ENCODE measurements around the gene OIP5. TPM values are rescaled to one million over a fixed set of nuclear protein-coding genes. Genes with fewer than 3 reads are reported as not detected.

The OIP5 gene
- total and polyA plus RNA-seq, 9 of the 15 experiments (the other 6 are each of a cell fraction or from before 2014, with no cell fraction given): 8.3 to 54.8 (median 35.3) TPM

- TF ChIP-seq MCM3 (IDR thresholded peaks at IDR 0.05) (no peak), TSC22D4 (tag; IDR thresholded peaks at IDR 0.05) (no peak), ZNF511 (CRISPR knock-in tag; IDR thresholded peaks at IDR 0.05) (no peak), NEUROD1 (IDR thresholded peaks at IDR 0.05; ENCODE audit: borderline replicate concordance, low read depth, low read length, partially characterized antibody) (no peak), POLR3A (IDR thresholded peaks at IDR 0.05; ENCODE audit: borderline replicate concordance, extremely low read depth, insufficient read depth, insufficient read length) (no peak), FOXM1 (IDR thresholded peaks at IDR 0.05; ENCODE audit: low read depth) (peak; percentile 60; the same call in 1 of the 2 replicates), FOXM1 (CRISPR knock-in tag; IDR thresholded peaks at IDR 0.05; ENCODE audit: low read depth) (no peak), PHTF2 (CRISPR knock-in tag; IDR thresholded peaks at IDR 0.05) (no peak), HDAC6 (IDR thresholded peaks at IDR 0.05; ENCODE audit: low read depth, low read length) (no peak), ATF1 (CRISPR knock-in tag; IDR thresholded peaks at IDR 0.05) (no peak), ATF1 (tag; IDR thresholded peaks at IDR 0.05) (0 out of 2 replicates have a peak, but pooled peaks have one; percentile 21), NFIC (IDR thresholded peaks at IDR 0.05) (peak; percentile 77), HNRNPH1 (optimal IDR thresholded peaks at IDR 0.05; ENCODE audit: low read depth, low read length) (no peak), TRIM25 (IDR thresholded peaks at IDR 0.05; ENCODE audit: borderline replicate concordance) (0 out of 2 replicates have a peak, but pooled peaks have one; percentile 27), IFI16 (CRISPR knock-in tag; IDR thresholded peaks at IDR 0.05) (no peak), ZNF140 (CRISPR knock-in tag; IDR thresholded peaks at IDR 0.05) (no peak), SP1 (CRISPR knock-in tag; IDR thresholded peaks at IDR 0.05) (no peak), CEBPB (tag; IDR thresholded peaks at IDR 0.05) (peak; percentile 49), PATZ1 (CRISPR knock-in tag; IDR thresholded peaks at IDR 0.05; ENCODE audit: borderline replicate concordance) (no peak), HNRNPK (IDR thresholded peaks at IDR 0.05; ENCODE audit: low read depth, low read length, poor library complexity, severe bottlenecking) (no peak), ZBTB34 (CRISPR knock-in tag; IDR thresholded peaks at IDR 0.05) (no peak), SIN3B (IDR thresholded peaks at IDR 0.05; ENCODE audit: low read depth) (no peak)
These were observed 2.1 kb upstream of the OIP5 start (continued) for GRCh38 chr15:41334293-41335120.

Measured in K562 (cell line).